Osteoblast (primary cell): Measurements from ENCODE around the gene OR6C1. TPM values are rescaled to one million over a fixed set of nuclear protein-coding genes. Genes with fewer than 3 reads are reported as not detected.
"Not testable (repeated sequence)": the region's sequence is repeated elsewhere in the genome, so short reads cannot be mapped to it uniquely, and the experiment has no call there.

Source experiments
- DNase-seq: peaks from one replicate; pipeline ENCODE4 v3.0.0; 2011; ENCODE audit warnings: low spot score, mixed read lengths; ENCODE audit not compliant: insufficient read length; ENCODE audit errors: missing footprints
- H2AFZ ChIP-seq: 2 replicates; pipeline ENCODE4 v1.6.0; 2011; ENCODE audit warnings: mild to moderate bottlenecking, low read length
- H3K27ac ChIP-seq: 2 replicates; pipeline ENCODE4 v1.5.1; 2011; ENCODE audit warnings: mild to moderate bottlenecking, low read depth, low read length, moderate library complexity
- H3K27me3 ChIP-seq: 2 replicates; pipeline ENCODE4 v1.6.0; 2012; ENCODE audit warnings: mild to moderate bottlenecking, control low read depth, inconsistent platforms, low read length, moderate library complexity; ENCODE audit not compliant: insufficient read depth
- H3K36me3 ChIP-seq: 2 replicates; pipeline ENCODE4 v1.5.1; 2011; ENCODE audit warnings: mild to moderate bottlenecking, low read length, control low read depth, moderate library complexity; ENCODE audit not compliant: insufficient read depth
- H3K4me1 ChIP-seq: 2 replicates; pipeline ENCODE4 v1.5.1; 2011; ENCODE audit warnings: mild to moderate bottlenecking, low read length, control low read depth, moderate library complexity; ENCODE audit not compliant: insufficient read depth
- H3K4me2 ChIP-seq: 2 replicates; pipeline ENCODE4 v1.6.0; 2011; ENCODE audit warnings: mild to moderate bottlenecking, low read length; ENCODE audit not compliant: insufficient read depth
- H3K4me3 ChIP-seq: fragments of 200-600 bp; sonication (generic); 3 replicates; pipeline ENCODE4 v1.5.1; 2012; ENCODE audit warnings: mild to moderate bottlenecking, low read length, inconsistent platforms; ENCODE audit not compliant: insufficient read depth
- H3K79me2 ChIP-seq: 2 replicates; pipeline ENCODE4 v1.6.0; 2012; ENCODE audit warnings: mild to moderate bottlenecking, low read length, control low read depth, inconsistent platforms; ENCODE audit not compliant: insufficient read depth
- H3K9me3 ChIP-seq: 2 replicates; pipeline ENCODE4 v1.5.1; 2011; ENCODE audit warnings: low read depth, low read length, control low read depth
- H4K20me1 ChIP-seq: 2 replicates; pipeline ENCODE4 v1.6.0; 2012; ENCODE audit warnings: mild to moderate bottlenecking, low read length, control low read depth; ENCODE audit not compliant: insufficient read depth
- CTCF ChIP-seq: IDR thresholded peaks from 2 replicates; pipeline ENCODE4 v1.5.1; 2011; ENCODE audit warnings: mild to moderate bottlenecking, low read depth, low read length, moderate library complexity; ENCODE audit errors: extremely low read depth
- total RNA-seq: library from RNA; depleted of rRNA; stranded (reverse); fragments of >200 nt; gene quantifications from 2 replicates; pipeline ENCODE4 v1.2.3, GENCODE V29; 2012

Gene OR6C1
- total RNA-seq, 1 donor, result not detected

GRCh38 chr12:55320201-55320600 is 6.1 kb downstream of the OR6C1 start:
- Histone ChIP-seq H2AFZ (no peak overlapping the region), H3K27me3 (no peaks in the 10 kb centered on the region), H3K36me3 (no peaks in the 10 kb centered on the region), H3K4me1 (no peaks in the 10 kb centered on the region), H3K27ac (no peak overlapping the region), H4K20me1 (no peaks in the 10 kb centered on the region), H3K4me2 (no peak overlapping the region), H3K9me3 (no peaks in the 10 kb centered on the region), H3K4me3 (no peak overlapping the region), H3K79me2 (no peaks in the 10 kb centered on the region)
- no peak for TF ChIP-seq CTCF
- DNase-seq, result no peak

- not testable (repeated sequence) for H2AFZ ChIP-seq, H3K9me3 ChIP-seq, H3K36me3 ChIP-seq, H3K4me3 ChIP-seq, H4K20me1 ChIP-seq, H3K4me1 ChIP-seq, H3K4me2 ChIP-seq, H3K27ac ChIP-seq, DNase-seq, H3K79me2 ChIP-seq, H3K27me3 ChIP-seq
These were observed 11.7 kb downstream of the OR6C1 start for GRCh38 chr12:55325801-55326200.

GRCh38 chr12:55330446-55330845 is 16.3 kb downstream of the OR6C1 start, which contains the start of gene OR6C3:
Gene OR6C3 (plus strand): TSS chr12:55330746. CDS start chr12:55331701, 955 bp downstream.
- Histone ChIP-seq H3K9me3 (no peaks in the 10 kb centered on the region), H4K20me1 (no peaks in the 10 kb centered on the region), H3K4me2 (no peak within 1 kb of the TSS), H2AFZ (no peak within 1 kb of the TSS), H3K4me1 (no peaks in the 10 kb centered on the region), H3K27ac (no peak within 1 kb of the TSS), H3K79me2 (no peaks in the 10 kb centered on the region), H3K27me3 (no peaks in the 10 kb centered on the region), H3K4me3 (no peak within 1 kb of the TSS), H3K36me3 (no peaks in the 10 kb centered on the region)
- TF ChIP-seq CTCF, result no peak
- no peak for DNase-seq

GRCh38 chr12:55336002-55336401 is 21.9 kb downstream of the OR6C1 start:
- no peaks in the 10 kb centered on the region for H4K20me1 ChIP-seq

GRCh38 chr12:55355338-55355737 is 41.2 kb downstream of the OR6C1 start:
- not testable (repeated sequence) for H2AFZ ChIP-seq, H3K4me2 ChIP-seq, H3K27ac ChIP-seq, H4K20me1 ChIP-seq, H3K36me3 ChIP-seq, H3K27me3 ChIP-seq, H3K79me2 ChIP-seq, DNase-seq, H3K4me1 ChIP-seq, H3K4me3 ChIP-seq, H3K9me3 ChIP-seq

More at GRCh38 chr12:55336002-55336401, 21.9 kb downstream of the OR6C1 start:
- Histone ChIP-seq H3K27ac (no peak overlapping the region), H3K4me1 (no peaks in the 10 kb centered on the region), H2AFZ (no peak overlapping the region), H3K4me2 (no peak overlapping the region), H3K36me3 (no peaks in the 10 kb centered on the region), H3K9me3 (no peaks in the 10 kb centered on the region), H3K27me3 (no peaks in the 10 kb centered on the region), H3K79me2 (no peaks in the 10 kb centered on the region), H3K4me3 (no peak overlapping the region)
- DNase-seq, result no peak
- no peak for TF ChIP-seq CTCF
